ENCODE measurements around the gene GPR137C.

Gene GPR137C

GRCh38 chr14:52660832-52661231, 108.2 kb downstream of the GPR137C start:
- DNase-seq, result no peak
- intact Hi-C loops (cut with DNase I), result no loop called here

DNA sequence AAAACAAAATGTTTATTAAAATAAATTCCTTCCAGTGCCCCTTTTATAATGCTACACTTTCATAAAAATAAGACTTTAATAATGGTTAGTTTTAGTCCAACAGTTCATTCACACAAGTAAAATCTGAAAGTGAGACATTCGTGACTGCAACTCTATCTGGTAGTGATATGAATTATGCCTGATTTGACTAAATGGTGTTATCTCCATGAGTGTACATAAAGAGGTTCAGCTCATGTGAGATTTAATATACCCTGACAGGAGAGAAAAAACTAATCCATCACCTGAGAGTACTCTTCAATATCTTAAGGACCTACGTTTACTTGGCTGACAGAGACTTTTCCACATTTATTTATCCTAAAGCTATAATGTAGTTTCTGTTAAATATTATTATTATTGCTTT, 108.7 kb downstream of the GPR137C start:
- DNase-seq, result no peak
- intact Hi-C loops (cut with DNase I), result no loop called here

DNA sequence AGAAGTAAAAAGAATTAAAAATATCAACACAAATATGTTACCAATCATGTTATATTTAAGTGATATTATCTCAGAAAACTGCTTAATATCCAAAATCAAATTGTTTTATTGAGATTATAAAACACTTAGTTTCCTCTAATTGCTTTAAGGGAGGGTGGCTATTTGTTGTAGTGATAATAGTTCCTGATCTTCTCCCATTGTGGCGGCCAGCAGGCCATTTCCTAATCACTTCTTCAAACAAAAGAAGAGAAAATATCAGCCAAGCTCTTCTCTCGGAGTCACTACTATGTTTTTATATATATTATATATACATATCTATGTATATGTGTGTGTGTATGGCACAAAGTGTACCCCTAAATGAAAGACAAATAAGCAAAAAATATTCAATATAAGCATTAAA, 111.2 kb downstream of the GPR137C start:
- intact Hi-C loops (cut with DNase I), result no loop called here

GRCh38 chr14:52678591-52678990, 126.0 kb downstream of the GPR137C start:
- no peak for DNase-seq
- intact Hi-C loops (cut with DNase I), result no loop called here

More for the DNA sequence above, 111.2 kb downstream of the GPR137C start:
- DNase-seq, result no peak

GRCh38 chr14:52683985-52684520, 131.4 kb downstream of the GPR137C start:
- intact Hi-C loops (cut with DNase I), result no loop called here
- DNase-seq, result no peak

GRCh38 chr14:52686176-52686575, 133.5 kb downstream of the GPR137C start:
- DNase-seq, result no peak
- intact Hi-C loops (cut with DNase I), result no loop called here
